Brain pericyte (primary cell): ENCODE data around the gene MPV17L.
"Not testable (repeated sequence)": the region's sequence is repeated elsewhere in the genome, so short reads cannot be mapped to it uniquely, and the experiment has no call there.

Experiments
- DNase-seq: peaks from one replicate; pipeline ENCODE4 v3.0.0-alpha.2; 2012; ENCODE audit warnings: low read depth, low spot score

Gene MPV17L

GRCh38 chr16:15395631-15396508 lies at the start of gene MPV17L:
MPV17L (plus strand) TSS chr16:15395754; CDS start chr16:15395898, 144 bp downstream.
- DNase-seq: not testable (repeated sequence)

DNA sequence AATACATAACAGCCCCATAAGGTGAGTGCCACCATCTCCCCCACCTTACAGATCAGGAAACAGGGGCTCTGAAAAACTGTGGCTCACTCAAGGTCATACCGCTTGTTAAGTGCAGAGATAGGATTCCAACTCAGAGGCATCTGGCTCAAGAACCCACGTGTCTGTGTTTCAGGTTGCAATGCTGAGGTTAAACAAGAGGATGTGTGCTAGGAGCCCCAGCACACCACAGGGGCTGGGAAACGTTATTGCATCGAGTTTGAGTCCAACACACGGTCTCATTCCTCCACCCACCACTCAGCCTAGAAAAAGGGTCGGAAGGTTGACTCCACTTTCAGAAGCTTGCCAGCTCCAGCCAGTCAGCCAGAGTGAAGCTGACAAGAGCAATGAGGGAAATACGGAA lies 46.8 kb upstream of the MPV17L start:
- not testable (repeated sequence) for DNase-seq

DNA sequence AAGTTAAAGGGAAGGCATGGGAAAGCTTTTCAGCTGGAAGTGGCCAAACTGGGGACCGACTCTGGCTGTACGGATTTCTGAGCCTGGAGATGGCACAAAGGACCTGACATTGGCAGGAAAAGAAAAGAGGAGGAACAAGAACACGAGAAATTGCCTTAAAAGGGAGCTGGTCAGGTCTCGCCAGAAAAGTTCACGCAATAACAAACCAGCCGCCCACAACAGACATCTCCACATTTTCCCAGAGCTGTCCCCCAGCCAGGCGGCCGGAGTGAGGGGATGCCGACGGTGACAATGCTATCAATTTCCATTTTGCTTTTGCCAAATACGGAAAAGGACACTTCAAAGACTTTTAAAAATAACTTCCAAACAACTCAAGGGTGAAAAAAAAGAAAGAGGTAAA lies 44.3 kb upstream of the MPV17L start:
- not testable (repeated sequence) for DNase-seq

DNA sequence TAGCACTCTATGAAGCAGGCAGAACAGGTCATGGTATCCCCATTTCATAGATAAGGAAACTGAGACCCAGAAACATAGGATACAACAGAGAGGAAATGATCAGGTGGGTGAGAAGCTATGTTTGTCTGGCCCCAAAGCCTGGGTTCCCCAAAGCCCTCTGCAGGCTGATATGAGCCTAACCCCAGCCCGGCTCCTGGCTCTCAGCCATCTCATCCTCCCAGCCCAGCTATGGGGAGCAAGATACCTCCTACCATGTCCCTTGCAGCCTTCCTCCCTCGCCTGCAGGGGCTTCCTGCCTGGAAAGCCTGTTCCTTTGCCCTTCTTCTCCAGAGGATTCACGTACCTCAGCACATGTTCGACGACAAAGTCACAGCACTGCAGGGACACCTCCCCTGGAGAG lies 43.8 kb upstream of the MPV17L start:
- DNase-seq: not testable (repeated sequence)

GRCh38 chr16:15352852-15353251 lies 42.7 kb upstream of the MPV17L start:
- DNase-seq: not testable (repeated sequence)

- not testable (repeated sequence) for DNase-seq
Observed at GRCh38 chr16:15354846-15355245, 40.7 kb upstream of the MPV17L start.

DNA sequence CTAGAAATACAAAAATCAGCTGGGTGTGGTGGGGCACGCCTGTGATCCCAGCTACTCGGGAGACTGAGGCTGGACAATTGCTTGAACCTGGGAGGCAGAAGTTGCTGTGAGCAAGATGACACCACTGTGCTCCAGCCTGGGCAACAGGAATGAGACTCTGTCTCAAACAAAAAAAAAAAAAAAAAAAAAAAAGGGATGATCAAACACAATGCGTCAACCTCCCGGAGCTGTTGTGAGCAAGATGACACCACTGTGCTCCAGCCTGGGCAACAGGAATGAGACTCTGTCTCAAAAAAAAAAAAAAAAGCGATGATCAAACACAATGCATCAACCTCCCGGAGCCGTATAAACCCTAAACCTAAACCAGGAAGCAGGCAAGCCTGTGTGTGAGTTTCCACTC lies 38.1 kb upstream of the MPV17L start:
- not testable (repeated sequence) for DNase-seq

- DNase-seq: not testable (repeated sequence)
Observed at GRCh38 chr16:15378194-15378593, 17.4 kb upstream of the MPV17L start, which contains the start of gene NPIPA5. NPIPA5 (minus strand) TSS chr16:15378294; CDS start chr16:15378294, 0 bp downstream.

DNA sequence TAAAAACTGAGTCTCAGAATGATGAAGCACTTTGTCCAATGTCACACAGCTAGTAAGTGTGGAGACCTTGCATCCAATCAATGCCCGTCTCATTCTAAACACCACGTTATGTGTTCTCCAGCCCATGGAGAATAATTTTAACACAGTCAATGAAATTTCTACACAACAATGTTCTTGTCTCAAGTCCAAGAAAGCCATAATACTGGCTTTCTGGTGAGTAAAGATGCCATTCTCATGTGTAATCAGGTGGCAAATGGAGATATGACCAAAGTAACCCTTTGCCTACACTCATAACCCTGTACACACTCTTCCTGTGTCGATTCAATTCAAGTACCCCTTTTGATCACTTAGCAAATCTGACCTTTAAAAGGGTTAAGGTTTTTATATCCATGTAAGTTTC lies 12.7 kb upstream of the MPV17L start:
- not testable (repeated sequence) for DNase-seq

GRCh38 chr16:15388060-15388459 lies 7.5 kb upstream of the MPV17L start:
- not testable (repeated sequence) for DNase-seq

DNA sequence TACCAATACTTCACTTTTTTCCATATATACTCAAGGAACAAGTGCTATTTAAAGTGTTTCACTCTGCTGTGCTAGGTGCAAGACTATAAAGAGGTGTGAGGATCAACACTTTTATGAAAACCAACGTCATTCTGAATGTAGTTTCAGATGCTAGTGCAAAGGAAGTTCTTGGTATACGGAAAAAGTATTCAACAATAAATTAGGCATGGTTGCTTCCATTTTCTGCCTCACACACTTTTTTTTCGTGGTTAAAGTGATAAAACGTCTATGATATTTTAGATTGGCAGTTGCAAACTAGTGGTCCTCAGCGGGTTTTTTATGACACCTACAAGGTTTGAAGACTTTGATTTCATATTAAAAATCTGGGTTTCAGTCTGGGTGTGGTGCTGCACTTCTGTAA lies 5.6 kb upstream of the MPV17L start:
- DNase-seq: not testable (repeated sequence)

DNA sequence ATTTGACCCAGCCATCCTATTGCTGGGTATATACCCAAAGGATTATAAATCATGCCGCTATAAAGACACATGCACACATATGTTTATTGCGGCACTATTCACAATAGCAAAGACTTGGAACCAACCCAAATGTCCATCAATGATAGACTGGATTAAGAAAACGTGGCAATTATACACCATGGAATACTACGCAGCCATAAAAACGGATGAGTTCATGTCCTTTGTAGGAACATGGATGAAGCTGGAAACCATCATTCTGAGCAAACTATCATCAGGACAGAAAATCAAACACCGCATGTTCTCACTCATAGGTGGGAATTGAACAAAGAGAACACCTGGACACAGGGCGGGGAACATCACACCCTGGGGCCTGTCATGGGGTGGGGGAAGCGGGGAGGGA lies 2.5 kb upstream of the MPV17L start:
- not testable (repeated sequence) for DNase-seq

- DNase-seq: not testable (repeated sequence)
Observed at GRCh38 chr16:15396509-15396829, 915 bp downstream of the MPV17L start.

- DNase-seq: no peak
Observed at GRCh38 chr16:15396948-15397594, 1.5 kb downstream of the MPV17L start.

- DNase-seq: no peak
Observed at GRCh38 chr16:15398618-15399316, 3.2 kb downstream of the MPV17L start.

- no peak for DNase-seq
Observed at GRCh38 chr16:15399317-15399716, 3.8 kb downstream of the MPV17L start.

DNA sequence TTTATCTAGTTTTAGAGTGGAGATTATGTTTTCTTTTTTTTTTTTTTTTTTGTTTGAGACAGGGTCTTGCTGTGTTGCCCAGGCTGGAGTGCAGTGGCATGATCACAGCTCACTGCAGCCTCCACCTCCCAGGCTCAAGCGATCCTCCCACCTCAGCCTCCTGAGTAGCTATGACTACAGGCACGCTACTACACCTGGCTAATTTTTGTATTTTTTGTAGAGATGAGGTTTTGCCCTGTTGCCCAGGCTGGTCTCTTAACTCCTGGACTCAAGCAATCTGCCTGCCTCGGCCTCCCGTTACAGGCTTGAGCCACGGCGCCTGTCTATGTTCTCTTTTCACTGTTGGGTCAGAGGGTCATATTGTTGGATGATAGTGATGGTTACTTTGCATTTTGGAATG lies 4.8 kb downstream of the MPV17L start:
- DNase-seq: not testable (repeated sequence)

- no peak for DNase-seq
Observed at GRCh38 chr16:15401972-15402371, 6.4 kb downstream of the MPV17L start.

DNA sequence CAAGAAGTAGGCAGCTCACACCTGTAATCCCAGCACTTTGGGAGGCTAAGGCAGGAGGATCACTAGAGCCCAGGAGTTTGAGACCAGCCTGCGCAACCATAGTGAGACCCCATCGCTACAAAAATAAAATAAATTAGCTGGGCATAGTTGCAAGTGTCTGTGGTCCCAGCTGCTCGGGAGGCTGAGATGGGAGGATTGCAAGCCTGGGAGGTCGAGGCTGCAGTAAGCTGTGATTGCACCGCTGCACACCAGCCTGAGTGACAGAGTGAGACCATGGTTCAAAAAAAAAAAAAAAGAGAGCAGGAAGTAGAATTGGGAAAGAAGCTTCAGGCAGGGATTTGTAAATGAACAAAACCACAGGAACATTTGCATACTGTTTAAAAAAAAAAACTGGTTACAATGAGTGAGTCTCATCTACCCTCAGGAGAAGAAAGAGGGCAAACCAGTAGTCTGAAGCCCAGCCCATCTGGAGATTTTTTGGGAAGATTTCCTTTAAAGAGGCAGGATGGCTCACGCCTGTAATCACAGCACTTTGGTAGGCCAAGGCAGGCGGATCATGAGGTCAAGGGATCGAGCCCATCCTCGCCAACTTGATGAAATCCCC lies 7.9 kb downstream of the MPV17L start:
- DNase-seq: no peak

- not testable (repeated sequence) for DNase-seq
Observed at GRCh38 chr16:15404091-15404490, 8.5 kb downstream of the MPV17L start.

- DNase-seq: no peak
Observed at GRCh38 chr16:15404792-15405191, 9.2 kb downstream of the MPV17L start.

GRCh38 chr16:15407756-15408155 lies 12.2 kb downstream of the MPV17L start:
- DNase-seq: not testable (repeated sequence)
